Measurements from ENCODE around the gene PHF2. TPM values are rescaled to one million over a fixed set of nuclear protein-coding genes. Genes with fewer than 3 reads are reported as not detected.

The PHF2 gene
- polyA plus RNA-seq, 1 of the 3 experiments (the other 2 are of a cell fraction): 11.2 TPM

GRCh38 chr9:93599571-93600403 lies 23.4 kb downstream of the PHF2 start:
- H3K9me3 ChIP-seq: no peaks in the 10 kb centered on the region
- no peak overlapping the region for H3K4me3 ChIP-seq (ENCODE audit: low read depth in 2 of 2, low read length in 1 of 2)
- ChIA-PET CTCF (no interaction called here), POLR2A (interaction anchor here (0.6 kb wide), 1 partner anchor 440 kb away, joined by 3 read pairs; no protein-coding TSS in a partner anchor)
- H3F3A ChIP-seq (replicated peaks; ENCODE audit: insufficient read depth): no peaks in the 10 kb centered on the region
- H3K27me3 ChIP-seq (ENCODE audit: insufficient read depth): no peaks in the 10 kb centered on the region
- WGBS (ENCODE audit: low lambda C conversion rate): 75% methylated on average over 14 of the region's 17 CpGs
- peaks cover 0 to 7% of the 10 kb centered on the region in 2 experiments; a peak in 1 of 4 replicates for H3K4me1 ChIP-seq (ENCODE audit: control insufficient read depth in 1 of 2, insufficient read depth in 2 of 2, low read depth in 1 of 2, low read length in 1 of 2)
- H3K9me2 ChIP-seq: no peaks in the 10 kb centered on the region
- peaks cover 42% of the 10 kb centered on the region; the same call in 1 of the 2 replicates for H3K79me2 ChIP-seq (ENCODE audit: insufficient read depth)
- no peak overlapping the region for H3K9ac ChIP-seq
- peaks cover 0 to 2% of the 10 kb centered on the region in 2 experiments for H3K36me3 ChIP-seq (replicated peaks in 1 of 2; ENCODE audit: control insufficient read depth in 1 of 2, insufficient read depth in 2 of 2, low read length in 1 of 2)
- DNase-seq: no peak
- no peak for TF ChIP-seq JUND (IDR thresholded peaks at IDR 0.05)
- TF ChIP-seq IRF3 (IDR thresholded peaks at IDR 0.05; ENCODE audit: low read depth, low read length): no peak
- TF ChIP-seq TAF1 (IDR thresholded peaks at IDR 0.05; ENCODE audit: borderline replicate concordance, low read depth, low read length): no peak
- no peak for TF ChIP-seq USF2 (IDR thresholded peaks at IDR 0.05; ENCODE audit: borderline replicate concordance, low read depth, low read length)
- TF ChIP-seq RFX5 (IDR thresholded peaks at IDR 0.05; ENCODE audit: low read length): no peak
- TF ChIP-seq SMC3 (IDR thresholded peaks at IDR 0.05; ENCODE audit: low read depth, low read length): no peak
- H2AFZ ChIP-seq (ENCODE audit: low read depth): no peak overlapping the region
- H4K20me1 ChIP-seq (ENCODE audit: insufficient read depth): peaks cover 22% of the 10 kb centered on the region; the same call in 1 of the 2 replicates
- no peak overlapping the region for H3K27ac ChIP-seq (ENCODE audit: low read depth in 2 of 2, low read length in 1 of 2)
- H3K4me2 ChIP-seq: no peak overlapping the region

GRCh38 chr9:93600504-93600903 lies 24.1 kb downstream of the PHF2 start:
- Histone ChIP-seq H3K9me3 (no peaks in the 10 kb centered on the region), H3K27ac (ENCODE audit: low read depth in 2 of 2, low read length in 1 of 2) (no peak overlapping the region), H3K79me2 (ENCODE audit: insufficient read depth) (peaks cover 41% of the 10 kb centered on the region), H3F3A (replicated peaks; ENCODE audit: insufficient read depth) (no peaks in the 10 kb centered on the region), H2AFZ (ENCODE audit: low read depth) (no peak overlapping the region), H3K4me3 (ENCODE audit: low read depth in 2 of 2, low read length in 1 of 2) (no peak overlapping the region), H3K36me3 (replicated peaks in 1 of 2; ENCODE audit: control insufficient read depth in 1 of 2, insufficient read depth in 2 of 2, low read length in 1 of 2) (peaks cover 0 to under 1% of the 10 kb centered on the region in 2 experiments), H3K9me2 (no peaks in the 10 kb centered on the region), H3K4me2 (no peak overlapping the region), H4K20me1 (ENCODE audit: insufficient read depth) (peaks cover 15% of the 10 kb centered on the region; the same call in 1 of the 2 replicates), H3K9ac (no peak overlapping the region), H3K4me1 (ENCODE audit: control insufficient read depth in 1 of 2, insufficient read depth in 2 of 2, low read depth in 1 of 2, low read length in 1 of 2) (peaks cover 0 to 7% of the 10 kb centered on the region in 2 experiments; a peak in 1 of 4 replicates), H3K27me3 (ENCODE audit: insufficient read depth) (no peaks in the 10 kb centered on the region)
- CTCF ChIA-PET: no interaction called here
- TF ChIP-seq GATA2 (CRISPR knock-in tag; IDR thresholded peaks at IDR 0.05) (no peak), REST (IDR thresholded peaks at IDR 0.05; ENCODE audit: low read depth, low read length) (no peak)
- no CpG with 5 or more reads among the region's 3 CpGs for WGBS (ENCODE audit: low lambda C conversion rate)
- DNase-seq: no peak
- POLR2A ChIA-PET: interaction anchor here (0.6 kb wide), 1 partner anchor 440 kb away, joined by 3 read pairs; no protein-coding TSS in a partner anchor

All from SK-N-SH (cell line).